Esophagus muscularis mucosa (tissue), 4 donors: ENCODE results near the gene PSPC1. TPM values are rescaled to one million over a fixed set of nuclear protein-coding genes. Genes with fewer than 3 reads are reported as not detected.
A peak's percentile ranks its signal among the peaks of the same experiment; 100 is the strongest.

Experiments used
- DNase-seq: peaks from one replicate; pipeline ENCODE4 v3.0.0-alpha.2; 2017; ENCODE audit errors: extremely low spot score
- H3K27ac ChIP-seq, 4 donors: fragments of 200-600 bp; sonication (generic); replicated peaks in 1 of 4; 1 replicate in 3 of 4; 2 replicates in 1 of 4; pipeline ENCODE4 v1.5.1; 2016 to 2019; ENCODE audit warnings: mild to moderate bottlenecking in 1 of 4
- H3K27me3 ChIP-seq, 4 donors: fragments of 200-600 bp; sonication (generic); one replicate each; pipeline versions ENCODE4 v1.5.1 to v1.6.0; 2016 to 2019
- H3K36me3 ChIP-seq, 4 donors: fragments of 200-600 bp; sonication (generic); one replicate each; pipeline ENCODE4 v1.5.1; 2016 to 2019
- H3K4me1 ChIP-seq, 4 donors: fragments of 200-600 bp; sonication (generic); one replicate each; pipeline ENCODE4 v1.5.1; 2016 to 2019
- H3K4me3 ChIP-seq, 4 donors: fragments of 200-600 bp; sonication (generic); 1 replicate in 2 of 4; 2 replicates in 2 of 4; pipeline ENCODE4 v1.5.1; 2016 to 2019; ENCODE audit warnings: mild to moderate bottlenecking in 4 of 4, moderate library complexity in 1 of 4
- H3K9me3 ChIP-seq, 4 donors: fragments of 200-600 bp; sonication (generic); 1 replicate in 3 of 4; 2 replicates in 1 of 4; pipeline ENCODE4 v1.5.1; 2016 to 2019
- CTCF ChIP-seq, 3 experiments: fragments of 200-600 bp in 2 of 3; fragments of 450-650 bp in 1 of 3; sonication (generic) in 2 of 3; IDR thresholded peaks; one replicate each; pipeline ENCODE4 v1.5.1; 2017 to 2019; ENCODE audit warnings: antibody characterized with exemption in 3 of 3, mild to moderate bottlenecking in 2 of 3, moderate library complexity in 1 of 3
- EP300 ChIP-seq: sonication (generic); formaldehyde crosslinking; IDR thresholded peaks from one replicate; pipeline ENCODE4 v1.6.1; 2017; ENCODE audit warnings: antibody characterized with exemption
- POLR2A ChIP-seq: fragments of 450-650 bp; IDR thresholded peaks from one replicate; pipeline ENCODE4 v1.6.1; 2017; ENCODE audit warnings: antibody characterized with exemption, moderate library complexity, mild to moderate bottlenecking, low read depth
- POLR2AphosphoS5 ChIP-seq, 2 donors: sonication (generic); formaldehyde crosslinking; IDR thresholded peaks; one replicate each; pipeline ENCODE4 v1.6.1; 2017; ENCODE audit warnings: antibody characterized with exemption in 2 of 2
- whole genome bisulfite sequencing: methylation state at CpG from one replicate; pipeline ENCODE4 v1.1.5; 2018; 5-methylcytosine and 5-hydroxymethylcytosine counted together
- intact Hi-C: fragments of 100-400 bp; cut with DNase I; formaldehyde crosslinking; loops from one replicate; pipeline ENCODE4 v1.15.1; 2023
- total RNA-seq, 4 donors: library from RNA; depleted of rRNA; stranded (reverse); fragments of >200 nt; gene quantifications; one replicate each; pipeline versions ENCODE4 v1.1.0 to v1.2.1, GENCODE V29; 2016

The PSPC1 gene
- total RNA-seq, 4 donors from 2014 or later: 35.0 to 53.8 (median 48.4) TPM

- H3K27ac ChIP-seq: no peak overlapping the region
- H3K4me1 ChIP-seq: no peaks in the 10 kb centered on the region
- intact Hi-C loops: no loop called here
- WGBS: 94% methylated on average over 7 of the region's 7 CpGs
- TF ChIP-seq POLR2A (no peak), CTCF (IDR thresholded peaks at IDR 0.05) (no peak), EP300 (no peak), POLR2AphosphoS5 (IDR thresholded peaks at IDR 0.05) (no peak)
- no peak for DNase-seq
- no peaks in the 10 kb centered on the region for H3K36me3 ChIP-seq
- H3K4me3 ChIP-seq: no peak overlapping the region
- H3K27me3 ChIP-seq: no peaks in the 10 kb centered on the region
- H3K9me3 ChIP-seq: no peaks in the 10 kb centered on the region
Measured at GRCh38 chr13:19795956-19796355, 13.2 kb upstream of the PSPC1 start.

- no peak for DNase-seq
- intact Hi-C loops: loop anchor here (5.0 kb wide), 1 partner anchor 33 kb away; no protein-coding TSS in a partner anchor
- Histone ChIP-seq H3K27me3 (no peaks in the 10 kb centered on the region), H3K36me3 (no peaks in the 10 kb centered on the region), H3K27ac (no peak overlapping the region), H3K4me3 (no peak overlapping the region), H3K9me3 (no peaks in the 10 kb centered on the region), H3K4me1 (no peaks in the 10 kb centered on the region)
- TF ChIP-seq POLR2A: no peak
- no peak for TF ChIP-seq POLR2AphosphoS5 (IDR thresholded peaks at IDR 0.05)
- TF ChIP-seq CTCF (IDR thresholded peaks at IDR 0.05): no peak
- no peak for TF ChIP-seq EP300
- 89% methylated on average over 4 of the region's 4 CpGs for WGBS
Measured at GRCh38 chr13:19794631-19795030, 11.9 kb upstream of the PSPC1 start.

DNA sequence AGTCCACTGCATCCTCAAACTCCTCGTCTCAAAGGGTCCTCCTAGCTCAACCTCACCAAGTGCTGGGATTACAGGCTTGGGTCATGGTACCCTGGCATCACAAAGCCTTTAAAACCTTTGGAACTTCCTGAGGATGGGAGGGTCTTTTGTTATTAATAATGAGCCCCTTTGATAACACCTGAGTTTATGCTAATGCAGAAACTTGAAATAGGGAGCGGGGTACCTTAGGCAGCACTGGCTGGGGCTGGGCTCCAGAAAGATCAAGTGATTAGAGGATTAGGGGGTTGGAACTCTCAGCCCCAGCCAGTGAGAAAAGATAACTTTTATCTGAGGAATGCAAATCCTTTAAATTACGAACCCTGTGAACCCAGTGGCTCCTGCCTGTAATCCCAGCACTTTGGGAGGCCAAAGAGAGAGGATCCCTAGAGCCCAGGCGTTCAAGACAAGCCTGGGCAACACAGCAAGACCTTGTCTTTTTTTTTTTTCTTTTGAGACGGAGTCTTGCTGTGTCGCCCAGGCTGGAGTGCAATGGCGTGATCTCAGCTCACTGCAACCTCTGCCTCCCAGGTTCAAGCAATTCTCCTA is 9.3 kb upstream of the PSPC1 start:
- no peaks in the 10 kb centered on the region for H3K27me3 ChIP-seq
- 92% methylated on average over 7 of the region's 7 CpGs for WGBS
- no peaks in the 10 kb centered on the region for H3K36me3 ChIP-seq
- DNase-seq: no peak
- H3K9me3 ChIP-seq: no peaks in the 10 kb centered on the region
- no peak overlapping the region for H3K27ac ChIP-seq
- H3K4me3 ChIP-seq: no peak overlapping the region
- no peaks in the 10 kb centered on the region for H3K4me1 ChIP-seq
- intact Hi-C loops: loop anchor here (5.0 kb wide), 1 partner anchor 35 kb away; no protein-coding TSS in a partner anchor
- TF ChIP-seq CTCF (IDR thresholded peaks at IDR 0.05) (no peak), EP300 (no peak), POLR2A (no peak), POLR2AphosphoS5 (IDR thresholded peaks at IDR 0.05) (no peak)

GRCh38 chr13:19782049-19782726 is 557 bp downstream of the PSPC1 start:
- Histone ChIP-seq H3K36me3 (peaks cover 0 to 2% (median 0%) of the 10 kb centered on the region in 4 donors), H3K27ac (peak overlapping the region; percentile 93 to 98 (median 96)), H3K27me3 (no peaks in the 10 kb centered on the region), H3K4me1 (peaks cover 6 to 16% (median 13%) of the 10 kb centered on the region in 4 donors), H3K4me3 (peak overlapping the region; percentile 87 to 98 (median 93)), H3K9me3 (no peaks in the 10 kb centered on the region)
- peak; percentile 92 for DNase-seq
- no peak for TF ChIP-seq CTCF (IDR thresholded peaks at IDR 0.05)
- peak in 1 of 2 donors; percentile 29 for TF ChIP-seq POLR2AphosphoS5 (IDR thresholded peaks at IDR 0.05)
- intact Hi-C loops: loop anchor here (2.0 to 10.0 kb wide), 3 partner anchors 81 to 175 kb away; partner anchors contain the start of genes ZMYM2 and ZMYM5
- 0% methylated on average over 18 of the region's 77 CpGs for WGBS
